Neural crest cell (in vitro differentiated cells): ENCODE data around the gene NFIC. TPM values are rescaled to one million over a fixed set of nuclear protein-coding genes. Genes with fewer than 3 reads are reported as not detected.
A peak's percentile ranks its signal among the peaks of the same experiment; 100 is the strongest.

Experiments
- DNase-seq: peaks from one replicate; pipeline ENCODE4 v3.0.0; 2021; ENCODE audit warnings: low read depth, mixed read lengths, low spot score
- H3K27ac Mint-ChIP-seq: one replicate; pipeline ENCODE4 v1.8.0; 2021; ENCODE audit warnings: mild to moderate bottlenecking, mixed read lengths; ENCODE audit not compliant: unreplicated experiment
- H3K27me3 Mint-ChIP-seq: 2 replicates; pipeline ENCODE4 v1.8.0; 2021; ENCODE audit warnings: low read depth, mild to moderate bottlenecking, mixed read lengths
- H3K36me3 Mint-ChIP-seq: 2 replicates; pipeline ENCODE4 v1.8.0; 2021; ENCODE audit warnings: low read depth, mild to moderate bottlenecking, mixed read lengths
- H3K4me1 Mint-ChIP-seq: 2 replicates; pipeline ENCODE4 v1.8.0; 2021; ENCODE audit warnings: mixed read lengths
- H3K4me3 Mint-ChIP-seq: one replicate; pipeline ENCODE4 v1.8.0; 2021; ENCODE audit warnings: mild to moderate bottlenecking, mixed read lengths
- H3K9me3 Mint-ChIP-seq: 2 replicates; pipeline ENCODE4 v1.8.0; 2021; ENCODE audit warnings: mixed read lengths
- total RNA-seq: library from RNA; stranded (reverse); gene quantifications from 2 replicates; pipeline ENCODE4 v1.2.1, GENCODE V29; 2021
- TF ChIP-seq, protein P1 (sequence below): fragments of 200-600 bp; sonication (generic); conservative IDR thresholded peaks from 2 replicates; pipeline ENCODE4 v1.5.0; 2021; ENCODE audit warnings: antibody characterized with exemption, mild to moderate bottlenecking

Gene NFIC
- total RNA-seq, 1 donor from 2014 or later, result 4.1 TPM

DNA sequence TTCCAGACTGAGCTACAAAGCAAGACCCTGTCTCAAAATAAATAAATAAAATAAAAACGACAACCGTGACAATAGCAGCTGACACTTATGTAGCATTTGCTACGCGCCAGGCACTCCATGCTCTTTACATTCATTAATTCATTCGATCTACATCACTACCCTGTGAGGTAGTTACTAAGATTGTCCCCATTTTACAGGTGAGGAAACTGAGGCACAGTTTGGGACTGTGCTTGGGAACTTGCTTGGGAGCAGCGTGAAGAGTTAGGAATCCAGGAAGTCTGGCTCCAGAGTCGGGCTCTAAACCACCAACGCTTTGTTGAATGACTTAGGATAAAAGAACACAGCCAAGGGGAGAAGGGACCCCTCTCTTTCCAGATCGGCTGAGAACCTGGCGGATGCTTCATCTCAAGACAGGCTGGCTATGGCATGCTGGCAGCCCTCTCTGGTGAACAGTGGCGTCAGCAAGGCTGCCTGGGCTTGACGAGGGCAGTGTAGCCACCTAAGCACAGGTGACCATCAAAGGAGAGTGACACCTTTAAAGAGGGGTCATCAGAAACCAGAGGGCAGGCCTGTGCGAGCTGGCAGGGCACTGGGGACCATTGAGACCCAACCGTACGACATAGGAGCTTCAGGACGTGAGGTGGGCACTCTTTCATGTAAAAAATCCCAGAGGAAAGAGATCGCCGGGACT lies 133.5 kb downstream of the NFIC start:
- Mint-ChIP-seq H3K9me3 (no peaks in the 10 kb centered on the region), H3K27me3 (no peaks in the 10 kb centered on the region), H3K36me3 (peaks cover 3% of the 10 kb centered on the region), H3K4me1 (peaks cover 13% of the 10 kb centered on the region), H3K27ac (peak overlapping the region; percentile 99), H3K4me3 (peak overlapping the region; percentile 86)
- DNase-seq, result no peak
- TF ChIP-seq, protein P1, sequence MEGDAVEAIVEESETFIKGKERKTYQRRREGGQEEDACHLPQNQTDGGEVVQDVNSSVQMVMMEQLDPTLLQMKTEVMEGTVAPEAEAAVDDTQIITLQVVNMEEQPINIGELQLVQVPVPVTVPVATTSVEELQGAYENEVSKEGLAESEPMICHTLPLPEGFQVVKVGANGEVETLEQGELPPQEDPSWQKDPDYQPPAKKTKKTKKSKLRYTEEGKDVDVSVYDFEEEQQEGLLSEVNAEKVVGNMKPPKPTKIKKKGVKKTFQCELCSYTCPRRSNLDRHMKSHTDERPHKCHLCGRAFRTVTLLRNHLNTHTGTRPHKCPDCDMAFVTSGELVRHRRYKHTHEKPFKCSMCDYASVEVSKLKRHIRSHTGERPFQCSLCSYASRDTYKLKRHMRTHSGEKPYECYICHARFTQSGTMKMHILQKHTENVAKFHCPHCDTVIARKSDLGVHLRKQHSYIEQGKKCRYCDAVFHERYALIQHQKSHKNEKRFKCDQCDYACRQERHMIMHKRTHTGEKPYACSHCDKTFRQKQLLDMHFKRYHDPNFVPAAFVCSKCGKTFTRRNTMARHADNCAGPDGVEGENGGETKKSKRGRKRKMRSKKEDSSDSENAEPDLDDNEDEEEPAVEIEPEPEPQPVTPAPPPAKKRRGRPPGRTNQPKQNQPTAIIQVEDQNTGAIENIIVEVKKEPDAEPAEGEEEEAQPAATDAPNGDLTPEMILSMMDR, result no peak

DNA sequence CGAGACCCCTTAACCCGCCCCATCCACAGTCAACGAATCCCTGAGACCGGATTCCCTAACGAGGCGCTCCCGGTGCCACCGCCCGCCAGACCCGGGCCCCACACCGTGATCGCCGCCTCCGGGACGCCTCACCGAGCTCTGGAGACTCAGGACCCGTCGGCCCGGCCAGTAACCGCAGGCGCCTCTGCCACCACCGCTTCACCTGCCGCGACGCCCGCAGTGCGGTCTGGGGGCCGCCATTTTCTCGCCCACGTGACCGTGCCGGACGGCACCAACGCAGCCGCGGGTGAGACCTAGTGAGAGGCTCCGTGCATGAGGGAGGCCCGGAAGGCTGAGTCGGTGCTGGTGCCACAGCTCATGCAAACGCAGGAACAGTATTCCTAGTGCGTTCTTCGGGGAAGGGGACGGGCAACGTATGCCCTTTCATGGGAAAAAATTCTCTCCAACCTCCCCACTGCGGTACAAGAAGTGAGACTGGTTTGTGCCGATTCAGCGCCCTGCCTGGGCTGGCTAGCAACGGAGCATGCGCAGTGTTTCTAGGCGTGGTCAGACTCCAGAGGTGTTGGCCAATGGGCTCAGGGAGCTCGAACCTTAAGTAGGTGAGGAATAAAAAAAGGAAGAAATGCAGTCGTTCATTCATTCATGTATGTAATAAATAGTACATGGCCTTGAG lies 134.2 kb downstream of the NFIC start, which contains the start of gene DOHH:
Gene DOHH, minus strand, starts transcription at position 246 of the 673 bp plus-strand sequence. CDS start 3,860 bp downstream, outside the sequence.
- DNase-seq, result peak; percentile 94
- Mint-ChIP-seq H3K4me1 (peaks cover 16% of the 10 kb centered on the region), H3K36me3 (peaks cover 3% of the 10 kb centered on the region), H3K4me3 (peak within 1 kb of the TSS; percentile 86), H3K27ac (peak within 1 kb of the TSS; percentile 99), H3K27me3 (no peaks in the 10 kb centered on the region), H3K9me3 (no peaks in the 10 kb centered on the region)
- TF ChIP-seq, protein P1, result no peak

DNA sequence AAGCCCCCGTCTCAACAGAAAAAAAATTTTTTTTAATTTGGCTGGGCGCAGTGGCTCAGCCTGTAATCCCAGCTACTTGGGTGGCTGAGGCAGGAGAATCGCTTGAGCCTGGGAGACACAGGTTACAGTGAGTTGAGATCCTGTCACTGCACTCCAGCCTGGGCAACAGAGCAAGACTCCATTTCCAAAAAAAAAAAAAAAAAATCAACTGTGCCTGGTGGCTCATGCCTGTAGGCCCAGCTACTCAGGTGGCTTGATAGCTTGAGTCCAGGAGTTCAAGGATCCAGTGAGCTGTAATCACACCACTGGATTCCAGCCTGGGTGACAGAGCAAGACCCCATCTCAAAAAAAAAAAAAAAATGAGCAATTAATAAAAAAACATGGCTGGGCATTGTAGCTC lies 135.4 kb downstream of the NFIC start:
- TF ChIP-seq, protein P1, result no peak
- Mint-ChIP-seq H3K36me3 (peaks cover 3% of the 10 kb centered on the region), H3K4me3 (no peak overlapping the region), H3K4me1 (peaks cover 21% of the 10 kb centered on the region), H3K9me3 (no peaks in the 10 kb centered on the region), H3K27ac (no peak overlapping the region), H3K27me3 (no peaks in the 10 kb centered on the region)
- DNase-seq, result no peak

DNA sequence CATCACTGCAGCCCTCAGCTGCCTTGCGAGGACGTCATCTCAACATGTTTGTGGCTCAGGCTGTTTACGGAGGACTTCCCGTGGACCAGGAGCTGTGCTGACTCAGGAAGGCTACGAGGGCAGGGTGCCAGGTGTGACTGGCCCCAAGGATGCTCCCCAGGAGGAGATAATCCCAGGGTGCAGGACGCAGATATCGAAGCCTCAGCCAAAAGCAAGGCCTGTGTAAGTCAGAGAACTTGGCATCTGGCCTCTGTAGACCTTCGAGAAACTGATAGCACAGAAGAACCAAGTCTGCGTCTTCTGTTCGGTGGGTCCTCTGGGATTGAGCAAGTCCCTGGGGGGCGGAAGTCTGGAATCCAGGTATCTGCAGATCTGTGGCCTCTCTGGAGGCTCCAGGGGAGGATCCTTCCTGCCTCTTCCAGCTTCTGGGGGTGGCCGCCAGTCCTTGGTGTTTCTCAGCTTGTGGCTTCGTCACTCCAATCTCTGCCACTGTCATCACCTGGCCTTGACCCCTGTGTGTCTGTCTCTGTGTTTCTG lies 136.7 kb downstream of the NFIC start:
- Mint-ChIP-seq H3K9me3 (no peaks in the 10 kb centered on the region), H3K27me3 (no peaks in the 10 kb centered on the region), H3K27ac (no peak overlapping the region), H3K36me3 (no peaks in the 10 kb centered on the region), H3K4me3 (peak overlapping the region; percentile 89), H3K4me1 (peaks cover 31% of the 10 kb centered on the region)
- TF ChIP-seq, protein P1, result no peak
- no peak for DNase-seq

DNA sequence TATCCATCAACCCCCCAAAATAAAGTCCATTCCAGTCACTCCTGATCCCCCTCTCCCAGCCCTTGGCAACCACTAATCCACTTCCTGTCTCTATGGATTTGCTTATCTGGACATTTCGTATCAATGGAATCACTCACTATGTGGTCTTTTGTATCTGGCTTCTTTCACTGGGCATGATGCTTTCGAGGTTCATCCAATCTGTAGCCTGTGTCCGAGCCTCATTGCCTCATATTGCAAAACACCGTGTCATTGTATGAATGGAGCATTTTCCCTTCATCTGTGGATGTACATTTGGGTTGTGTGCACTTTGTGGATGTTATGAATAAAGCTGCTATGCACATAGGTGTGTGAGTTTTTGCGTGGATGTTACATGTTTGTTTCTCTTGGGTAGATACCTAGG lies 138.4 kb downstream of the NFIC start:
- Mint-ChIP-seq H3K27me3 (no peaks in the 10 kb centered on the region), H3K9me3 (no peaks in the 10 kb centered on the region), H3K4me1 (peaks cover 40% of the 10 kb centered on the region), H3K4me3 (peak overlapping the region; percentile 89), H3K36me3 (peaks cover 2% of the 10 kb centered on the region), H3K27ac (peak overlapping the region; percentile 67)
- no peak for DNase-seq
- TF ChIP-seq, protein P1, result no peak
